GM04504 (cell line): Measurements from ENCODE around the gene MUC4.
"Not testable (repeated sequence)": the region's sequence is repeated elsewhere in the genome, so short reads cannot be mapped to it uniquely, and the experiment has no call there.

Experiments
- DNase-seq: peaks from one replicate; pipeline ENCODE4 v3.0.0-alpha.2; 2012; ENCODE audit warnings: low read depth

MUC4 gene

GRCh38 chr3:195717852-195718476, 93.8 kb downstream of the MUC4 start:
- DNase-seq = no peak

- no peak for DNase-seq
Observed at GRCh38 chr3:195717416-195717815, 94.3 kb downstream of the MUC4 start.

- no peak for DNase-seq
Observed at GRCh38 chr3:195715583-195716266, 96.0 kb downstream of the MUC4 start.

- DNase-seq = no peak
Observed at GRCh38 chr3:195715134-195715533, 96.6 kb downstream of the MUC4 start.

GRCh38 chr3:195714380-195715011, 97.2 kb downstream of the MUC4 start:
- no peak for DNase-seq

GRCh38 chr3:195713150-195713549, 98.6 kb downstream of the MUC4 start:
- not testable (repeated sequence) for DNase-seq

- DNase-seq = not testable (repeated sequence)
Observed at GRCh38 chr3:195712535-195712910, 99.2 kb downstream of the MUC4 start.

GRCh38 chr3:195711813-195712534, 99.8 kb downstream of the MUC4 start:
- DNase-seq = no peak

- DNase-seq = not testable (repeated sequence)
Observed at GRCh38 chr3:195711091-195711812, 100.5 kb downstream of the MUC4 start.

- DNase-seq = not testable (repeated sequence)
Observed at GRCh38 chr3:195710126-195710905, 101.4 kb downstream of the MUC4 start.

- no peak for DNase-seq
Observed at GRCh38 chr3:195709676-195710085, 102.0 kb downstream of the MUC4 start.

GRCh38 chr3:195708626-195709481, 102.9 kb downstream of the MUC4 start:
- DNase-seq = no peak

GRCh38 chr3:195708061-195708460, 103.7 kb downstream of the MUC4 start:
- DNase-seq = no peak

GRCh38 chr3:195705081-195705991, 106.4 kb downstream of the MUC4 start:
- no peak for DNase-seq

GRCh38 chr3:195704433-195704999, 107.2 kb downstream of the MUC4 start:
- no peak for DNase-seq

- no peak for DNase-seq
Observed at GRCh38 chr3:195703776-195704175, 108.0 kb downstream of the MUC4 start.

GRCh38 chr3:195701042-195701915, 110.5 kb downstream of the MUC4 start:
- DNase-seq = no peak

- no peak for DNase-seq
Observed at GRCh38 chr3:195700319-195700718, 111.4 kb downstream of the MUC4 start.
